Calu3 (cell line): ENCODE measurements around the gene GRIK4. TPM values are rescaled to one million over a fixed set of nuclear protein-coding genes. Genes with fewer than 3 reads are reported as not detected.

Experiments
- BruUV-seq: library from RNA; stranded (reverse); fragments of 400-500 nt; replicated peaks from 2 replicates; lab custom pipeline; 2021; lab: Mats Ljungman, UMichigan
- CTCF ChIA-PET: fragments of 300-600 bp; sonication (Branson Sonifier 250); formaldehyde crosslinking; loops from one replicate; lab custom pipeline; 2022; ENCODE audit warnings: antibody characterized with exemption; lab: Charles Lee
- DNase-seq: peaks from one replicate; pipeline ENCODE4 v3.0.0; 2022
- H3K27ac Mint-ChIP-seq: one replicate; pipeline ENCODE4 v1.8.0; 2022; ENCODE audit warnings: mixed read lengths; ENCODE audit not compliant: unreplicated experiment
- H3K27me3 Mint-ChIP-seq: one replicate; pipeline ENCODE4 v1.8.0; 2022; ENCODE audit warnings: mixed read lengths; ENCODE audit not compliant: unreplicated experiment
- H3K36me3 Mint-ChIP-seq: one replicate; pipeline ENCODE4 v1.8.0; 2022; ENCODE audit warnings: mild to moderate bottlenecking, moderate library complexity, mixed read lengths; ENCODE audit not compliant: insufficient read depth, unreplicated experiment
- H3K4me1 Mint-ChIP-seq: one replicate; pipeline ENCODE4 v1.8.0; 2022; ENCODE audit warnings: mild to moderate bottlenecking, low read depth, mixed read lengths; ENCODE audit not compliant: unreplicated experiment
- H3K4me3 Mint-ChIP-seq: one replicate; pipeline ENCODE4 v1.8.0; 2022; ENCODE audit warnings: mild to moderate bottlenecking, low read depth, moderate library complexity, mixed read lengths; ENCODE audit not compliant: unreplicated experiment
- H3K9me3 Mint-ChIP-seq: one replicate; pipeline ENCODE4 v1.8.0; 2022; ENCODE audit warnings: low read depth, mixed read lengths; ENCODE audit not compliant: unreplicated experiment
- CTCF ChIP-seq: fragments of 200-600 bp; IDR thresholded peaks from one replicate; pipeline ENCODE4 v1.8.0; 2022; ENCODE audit warnings: antibody characterized with exemption; ENCODE audit not compliant: unreplicated experiment
- intact Hi-C: fragments of 100-400 bp; cut with micrococcal nuclease; formaldehyde crosslinking; loops from one replicate; pipeline ENCODE4 v1.10.0; 2022; ENCODE audit not compliant: unreplicated experiment
- total RNA-seq: library from RNA; stranded (reverse); gene quantifications from 2 replicates; pipeline ENCODE4 v1.2.3, GENCODE V29; 2022

The GRIK4 gene
- total RNA-seq, 1 experiment from 2014 or later, result not detected

- no TSS peak for BruUV-seq
- no peak overlapping the region for H3K27ac Mint-ChIP-seq
- H3K4me1 Mint-ChIP-seq, result no peaks in the 10 kb centered on the region
- intact Hi-C loops, result no loop called here
- no peak overlapping the region for H3K4me3 Mint-ChIP-seq
- DNase-seq, result no peak
- H3K27me3 Mint-ChIP-seq, result peaks cover 75% of the 10 kb centered on the region
- no peak for TF ChIP-seq CTCF
- H3K9me3 Mint-ChIP-seq, result no peaks in the 10 kb centered on the region
- CTCF ChIA-PET, result interaction anchor here (0.6 kb wide), 1 partner anchor 1493 kb away, joined by 3 read pairs; no protein-coding TSS in a partner anchor
- no peaks in the 10 kb centered on the region for H3K36me3 Mint-ChIP-seq
These were observed 14.7 kb downstream of the GRIK4 start for GRCh38 chr11:120526241-120526640.

GRCh38 chr11:120527111-120527761, 15.7 kb downstream of the GRIK4 start:
- Mint-ChIP-seq H3K27me3 (peaks cover 75% of the 10 kb centered on the region), H3K4me1 (peaks cover under 1% of the 10 kb centered on the region), H3K27ac (no peak overlapping the region), H3K9me3 (no peaks in the 10 kb centered on the region), H3K36me3 (no peaks in the 10 kb centered on the region), H3K4me3 (no peak overlapping the region)
- no peak for TF ChIP-seq CTCF
- CTCF ChIA-PET, result no interaction called here
- intact Hi-C loops, result no loop called here
- DNase-seq, result no peak
- BruUV-seq, result no TSS peak

GRCh38 chr11:120528749-120529148, 17.2 kb downstream of the GRIK4 start:
- TF ChIP-seq CTCF, result no peak
- H3K4me3 Mint-ChIP-seq, result no peak overlapping the region
- H3K27me3 Mint-ChIP-seq, result peaks cover 75% of the 10 kb centered on the region
- CTCF ChIA-PET, result no interaction called here
- H3K9me3 Mint-ChIP-seq, result no peaks in the 10 kb centered on the region
- no peak for DNase-seq
- no peak overlapping the region for H3K27ac Mint-ChIP-seq
- H3K4me1 Mint-ChIP-seq, result peaks cover 9% of the 10 kb centered on the region
- intact Hi-C loops, result no loop called here
- H3K36me3 Mint-ChIP-seq, result no peaks in the 10 kb centered on the region
- BruUV-seq, result no TSS peak

- H3K4me1 Mint-ChIP-seq, result peaks cover 9% of the 10 kb centered on the region
- TF ChIP-seq CTCF, result no peak
- H3K36me3 Mint-ChIP-seq, result no peaks in the 10 kb centered on the region
- H3K27ac Mint-ChIP-seq, result no peak overlapping the region
- intact Hi-C loops, result no loop called here
- H3K9me3 Mint-ChIP-seq, result no peaks in the 10 kb centered on the region
- no TSS peak for BruUV-seq
- H3K4me3 Mint-ChIP-seq, result no peak overlapping the region
- DNase-seq, result no peak
- H3K27me3 Mint-ChIP-seq, result peaks cover 75% of the 10 kb centered on the region
- CTCF ChIA-PET, result no interaction called here
These were observed 17.7 kb downstream of the GRIK4 start for GRCh38 chr11:120529214-120529613.
